ENCODE measurements around the gene POC1A. TPM values are rescaled to one million over a fixed set of nuclear protein-coding genes. Genes with fewer than 3 reads are reported as not detected.
"Not testable (repeated sequence)": the region's sequence is repeated elsewhere in the genome, so short reads cannot be mapped to it uniquely, and the experiment has no call there.

POC1A gene
- total RNA-seq, 1 donor: 1.8 TPM

DNA sequence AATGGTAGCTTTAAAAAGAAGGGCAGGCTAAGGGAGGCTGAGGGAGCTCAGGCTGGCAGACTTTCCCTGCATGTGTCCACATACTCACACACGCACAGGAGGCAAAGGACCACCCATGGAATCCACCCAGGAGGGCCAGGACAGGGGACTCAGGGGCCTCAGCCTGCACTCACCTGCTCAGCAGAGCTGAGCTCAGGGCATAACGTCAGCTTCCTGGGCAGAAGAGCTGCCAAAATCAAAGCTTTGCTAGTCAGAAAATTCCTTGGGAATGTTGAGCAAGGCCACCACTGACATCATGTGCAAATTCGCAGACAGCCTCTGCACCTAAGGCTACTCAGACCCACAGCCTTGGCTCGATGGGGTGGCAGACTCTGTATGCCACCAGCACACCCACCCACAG, 27.3 kb upstream of the POC1A start:
- no peaks in the 10 kb centered on the region for H3K27me3 ChIP-seq (ENCODE audit: insufficient read depth, low read length)
- H3K79me2 ChIP-seq (ENCODE audit: insufficient read depth, low read length): no peaks in the 10 kb centered on the region
- no peak overlapping the region for H3K27ac ChIP-seq (ENCODE audit: low read depth, low read length)
- no peaks in the 10 kb centered on the region for H3K36me3 ChIP-seq (ENCODE audit: insufficient read depth, low read length)
- no peak overlapping the region for H3K4me3 ChIP-seq (ENCODE audit: insufficient read depth, low read length)
- TF ChIP-seq, protein P1, sequence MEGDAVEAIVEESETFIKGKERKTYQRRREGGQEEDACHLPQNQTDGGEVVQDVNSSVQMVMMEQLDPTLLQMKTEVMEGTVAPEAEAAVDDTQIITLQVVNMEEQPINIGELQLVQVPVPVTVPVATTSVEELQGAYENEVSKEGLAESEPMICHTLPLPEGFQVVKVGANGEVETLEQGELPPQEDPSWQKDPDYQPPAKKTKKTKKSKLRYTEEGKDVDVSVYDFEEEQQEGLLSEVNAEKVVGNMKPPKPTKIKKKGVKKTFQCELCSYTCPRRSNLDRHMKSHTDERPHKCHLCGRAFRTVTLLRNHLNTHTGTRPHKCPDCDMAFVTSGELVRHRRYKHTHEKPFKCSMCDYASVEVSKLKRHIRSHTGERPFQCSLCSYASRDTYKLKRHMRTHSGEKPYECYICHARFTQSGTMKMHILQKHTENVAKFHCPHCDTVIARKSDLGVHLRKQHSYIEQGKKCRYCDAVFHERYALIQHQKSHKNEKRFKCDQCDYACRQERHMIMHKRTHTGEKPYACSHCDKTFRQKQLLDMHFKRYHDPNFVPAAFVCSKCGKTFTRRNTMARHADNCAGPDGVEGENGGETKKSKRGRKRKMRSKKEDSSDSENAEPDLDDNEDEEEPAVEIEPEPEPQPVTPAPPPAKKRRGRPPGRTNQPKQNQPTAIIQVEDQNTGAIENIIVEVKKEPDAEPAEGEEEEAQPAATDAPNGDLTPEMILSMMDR (IDR thresholded peaks at IDR 0.05; ENCODE audit: extremely low read depth, low read depth, low read length): no peak
- no peak overlapping the region for H2AFZ ChIP-seq (ENCODE audit: low read length)
- DNase-seq (ENCODE audit: insufficient read length, low spot score, missing footprints): peak; percentile 95
- H4K20me1 ChIP-seq (ENCODE audit: insufficient read depth, low read length): no peaks in the 10 kb centered on the region
- peaks cover 3% of the 10 kb centered on the region for H3K4me1 ChIP-seq (ENCODE audit: insufficient read depth, low read length)
- H3K9me3 ChIP-seq (ENCODE audit: low read depth, low read length): no peaks in the 10 kb centered on the region
- H3K4me2 ChIP-seq (ENCODE audit: insufficient read depth, low read length): no peak overlapping the region

- peaks cover 3% of the 10 kb centered on the region for H3K4me1 ChIP-seq (ENCODE audit: insufficient read depth, low read length)
- H3K4me2 ChIP-seq (ENCODE audit: insufficient read depth, low read length): no peak overlapping the region
- no peak overlapping the region for H3K4me3 ChIP-seq (ENCODE audit: insufficient read depth, low read length)
- peak; percentile 46 for DNase-seq (ENCODE audit: insufficient read length, low spot score, missing footprints)
- TF ChIP-seq, protein P1 (IDR thresholded peaks at IDR 0.05; ENCODE audit: extremely low read depth, low read depth, low read length): no peak
- no peaks in the 10 kb centered on the region for H3K79me2 ChIP-seq (ENCODE audit: insufficient read depth, low read length)
- no peaks in the 10 kb centered on the region for H4K20me1 ChIP-seq (ENCODE audit: insufficient read depth, low read length)
- H2AFZ ChIP-seq (ENCODE audit: low read length): no peak overlapping the region
- H3K9me3 ChIP-seq (ENCODE audit: low read depth, low read length): no peaks in the 10 kb centered on the region
- no peak overlapping the region for H3K27ac ChIP-seq (ENCODE audit: low read depth, low read length)
- H3K27me3 ChIP-seq (ENCODE audit: insufficient read depth, low read length): no peaks in the 10 kb centered on the region
- no peaks in the 10 kb centered on the region for H3K36me3 ChIP-seq (ENCODE audit: insufficient read depth, low read length)
Observed at GRCh38 chr3:52178537-52178936, 24.3 kb upstream of the POC1A start.

DNA sequence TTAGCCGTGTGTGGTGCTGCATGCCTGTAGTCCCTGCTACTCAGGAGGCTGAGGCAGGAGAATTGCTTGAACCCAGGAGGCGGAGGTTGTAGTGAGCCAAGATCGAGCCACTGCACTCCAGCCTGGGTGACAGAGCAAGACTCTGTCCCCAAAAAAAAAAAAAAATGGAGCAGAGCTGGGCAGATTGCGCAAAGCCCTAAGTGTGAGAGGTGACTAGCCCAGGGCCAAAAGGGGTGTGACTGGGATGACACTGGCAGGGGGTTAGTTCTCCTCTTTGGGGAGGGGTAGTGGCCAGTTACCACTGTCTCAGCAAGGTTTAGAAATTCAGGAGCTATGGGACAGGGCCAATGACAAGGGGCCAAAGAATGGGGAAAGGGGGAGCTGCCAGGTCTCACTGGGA, 23.9 kb upstream of the POC1A start:
- H3K9me3 ChIP-seq (ENCODE audit: low read depth, low read length); H4K20me1 ChIP-seq (ENCODE audit: insufficient read depth, low read length); H2AFZ ChIP-seq (ENCODE audit: low read length); H3K79me2 ChIP-seq (ENCODE audit: insufficient read depth, low read length); H3K4me1 ChIP-seq (ENCODE audit: insufficient read depth, low read length); H3K27ac ChIP-seq (ENCODE audit: low read depth, low read length); H3K4me2 ChIP-seq (ENCODE audit: insufficient read depth, low read length); H3K4me3 ChIP-seq (ENCODE audit: insufficient read depth, low read length); H3K27me3 ChIP-seq (ENCODE audit: insufficient read depth, low read length); H3K36me3 ChIP-seq (ENCODE audit: insufficient read depth, low read length): not testable (repeated sequence)
- DNase-seq (ENCODE audit: insufficient read length, low spot score, missing footprints): peak; percentile 37

GRCh38 chr3:52177701-52178042, 23.4 kb upstream of the POC1A start:
- no peak overlapping the region for H3K4me2 ChIP-seq (ENCODE audit: insufficient read depth, low read length)

More at GRCh38 chr3:52177701-52178042, 23.4 kb upstream of the POC1A start:
- H3K79me2 ChIP-seq (ENCODE audit: insufficient read depth, low read length): no peaks in the 10 kb centered on the region
- no peak overlapping the region for H2AFZ ChIP-seq (ENCODE audit: low read length)
- no peak overlapping the region for H3K27ac ChIP-seq (ENCODE audit: low read depth, low read length)
- no peaks in the 10 kb centered on the region for H3K27me3 ChIP-seq (ENCODE audit: insufficient read depth, low read length)
- no peak overlapping the region for H3K4me3 ChIP-seq (ENCODE audit: insufficient read depth, low read length)
- H3K36me3 ChIP-seq (ENCODE audit: insufficient read depth, low read length): no peaks in the 10 kb centered on the region
- TF ChIP-seq, protein P1 (IDR thresholded peaks at IDR 0.05; ENCODE audit: extremely low read depth, low read depth, low read length): no peak
- H3K9me3 ChIP-seq (ENCODE audit: low read depth, low read length): no peaks in the 10 kb centered on the region
- no peak for DNase-seq (ENCODE audit: insufficient read length, low spot score, missing footprints)
- peaks cover 3% of the 10 kb centered on the region for H3K4me1 ChIP-seq (ENCODE audit: insufficient read depth, low read length)
- H4K20me1 ChIP-seq (ENCODE audit: insufficient read depth, low read length): no peaks in the 10 kb centered on the region
